Measurements from ENCODE around the gene SLX4IP.

DNA sequence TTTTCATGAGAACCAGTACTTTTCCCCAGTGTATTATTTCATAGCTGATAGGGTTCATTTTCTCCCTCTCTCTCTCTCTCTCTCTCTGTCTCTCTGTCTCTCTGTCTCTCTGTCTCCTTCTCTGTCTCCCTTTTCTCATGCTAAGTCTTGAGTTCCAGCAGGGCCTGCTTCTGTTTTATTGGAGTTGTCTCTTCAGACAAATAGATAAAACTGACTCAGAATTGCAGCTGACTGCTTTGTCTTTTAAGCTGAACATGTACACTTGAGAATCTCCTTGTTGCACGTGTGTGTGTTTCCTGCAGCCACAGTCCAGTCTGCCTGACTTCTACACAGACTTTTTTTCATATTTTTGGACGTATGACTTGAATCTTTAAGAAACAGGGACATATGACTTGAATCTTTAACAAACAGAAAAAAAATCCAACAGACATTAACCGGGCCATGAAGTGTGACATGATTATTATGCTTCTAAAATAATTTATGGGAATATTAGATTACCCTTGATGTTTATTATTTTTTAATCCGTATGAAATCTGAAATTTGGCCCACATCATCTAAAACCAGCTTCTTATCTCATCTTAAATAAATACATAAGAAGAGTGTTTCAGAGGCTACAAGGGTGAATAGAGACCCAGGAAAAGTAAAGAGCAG lies 167.2 kb downstream of the SLX4IP start:
- TF ChIP-seq, protein P1, sequence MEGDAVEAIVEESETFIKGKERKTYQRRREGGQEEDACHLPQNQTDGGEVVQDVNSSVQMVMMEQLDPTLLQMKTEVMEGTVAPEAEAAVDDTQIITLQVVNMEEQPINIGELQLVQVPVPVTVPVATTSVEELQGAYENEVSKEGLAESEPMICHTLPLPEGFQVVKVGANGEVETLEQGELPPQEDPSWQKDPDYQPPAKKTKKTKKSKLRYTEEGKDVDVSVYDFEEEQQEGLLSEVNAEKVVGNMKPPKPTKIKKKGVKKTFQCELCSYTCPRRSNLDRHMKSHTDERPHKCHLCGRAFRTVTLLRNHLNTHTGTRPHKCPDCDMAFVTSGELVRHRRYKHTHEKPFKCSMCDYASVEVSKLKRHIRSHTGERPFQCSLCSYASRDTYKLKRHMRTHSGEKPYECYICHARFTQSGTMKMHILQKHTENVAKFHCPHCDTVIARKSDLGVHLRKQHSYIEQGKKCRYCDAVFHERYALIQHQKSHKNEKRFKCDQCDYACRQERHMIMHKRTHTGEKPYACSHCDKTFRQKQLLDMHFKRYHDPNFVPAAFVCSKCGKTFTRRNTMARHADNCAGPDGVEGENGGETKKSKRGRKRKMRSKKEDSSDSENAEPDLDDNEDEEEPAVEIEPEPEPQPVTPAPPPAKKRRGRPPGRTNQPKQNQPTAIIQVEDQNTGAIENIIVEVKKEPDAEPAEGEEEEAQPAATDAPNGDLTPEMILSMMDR (conservative IDR thresholded peaks at IDR 0.05 in 1 of 2, IDR thresholded peaks at IDR 0.05 in 1 of 2; ENCODE audit: low read depth in 1 of 2, low read length in 2 of 2): no peak
- TF ChIP-seq EZH2 (IDR thresholded peaks at IDR 0.05; ENCODE audit: low read length, missing control alignments): no peak
